Measurements from ENCODE around the gene CAND2. TPM values are rescaled to one million over a fixed set of nuclear protein-coding genes. Genes with fewer than 3 reads are reported as not detected.

CAND2 gene
- total RNA-seq, 2 experiments from 2014 or later: 2.4 to 2.6 TPM

GRCh38 chr3:12825156-12825555 is 28.7 kb downstream of the CAND2 start:
- H3K27ac Mint-ChIP-seq: no peak overlapping the region
- H3K4me3 Mint-ChIP-seq: no peak overlapping the region
- H3K4me1 Mint-ChIP-seq: no peaks in the 10 kb centered on the region
- no peaks in the 10 kb centered on the region for H3K9me3 Mint-ChIP-seq
- no peaks in the 10 kb centered on the region for H3K27me3 Mint-ChIP-seq
- DNase-seq: no peak
- H3K36me3 Mint-ChIP-seq: no peaks in the 10 kb centered on the region

- Mint-ChIP-seq H3K9me3 (no peaks in the 10 kb centered on the region), H3K27ac (no peak overlapping the region), H3K4me1 (peaks cover 3% of the 10 kb centered on the region), H3K36me3 (peaks cover 9% of the 10 kb centered on the region), H3K4me3 (no peak overlapping the region), H3K27me3 (no peaks in the 10 kb centered on the region)
- DNase-seq: no peak
These were observed 32.3 kb downstream of the CAND2 start for GRCh38 chr3:12828751-12829150.

GRCh38 chr3:12829404-12829803 is 32.9 kb downstream of the CAND2 start:
- no peak overlapping the region for H3K27ac Mint-ChIP-seq
- H3K27me3 Mint-ChIP-seq: no peaks in the 10 kb centered on the region
- no peak overlapping the region for H3K4me3 Mint-ChIP-seq
- H3K4me1 Mint-ChIP-seq: peaks cover 6% of the 10 kb centered on the region
- H3K36me3 Mint-ChIP-seq: peaks cover 15% of the 10 kb centered on the region
- H3K9me3 Mint-ChIP-seq: no peaks in the 10 kb centered on the region
- no peak for DNase-seq

- H3K4me1 Mint-ChIP-seq: peaks cover 6% of the 10 kb centered on the region
- peaks cover 20% of the 10 kb centered on the region for H3K36me3 Mint-ChIP-seq
- no peaks in the 10 kb centered on the region for H3K27me3 Mint-ChIP-seq
- H3K4me3 Mint-ChIP-seq: no peak overlapping the region
- no peaks in the 10 kb centered on the region for H3K9me3 Mint-ChIP-seq
- no peak overlapping the region for H3K27ac Mint-ChIP-seq
- DNase-seq: no peak
These were observed 33.7 kb downstream of the CAND2 start for GRCh38 chr3:12829886-12830784.

DNA sequence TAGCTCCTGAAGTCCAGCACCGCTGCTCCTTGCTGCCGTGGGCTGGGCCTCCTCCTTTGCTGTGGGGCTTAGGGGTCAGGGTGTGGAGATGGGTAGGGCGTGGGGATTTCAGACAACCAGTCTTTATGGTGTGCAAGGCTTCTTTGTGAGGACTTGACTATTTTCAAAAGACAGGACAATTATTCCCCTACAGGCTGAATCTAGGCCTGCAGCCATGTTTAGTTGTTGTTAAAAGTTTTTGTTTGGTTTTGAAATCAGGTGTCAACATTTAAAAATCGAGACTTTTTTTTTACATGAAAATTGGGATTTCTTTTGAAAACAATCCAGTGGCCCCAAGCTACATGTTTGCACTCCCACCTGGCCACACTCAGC is 34.3 kb downstream of the CAND2 start:
- no peak overlapping the region for H3K4me3 Mint-ChIP-seq
- peaks cover 9% of the 10 kb centered on the region for H3K4me1 Mint-ChIP-seq
- H3K36me3 Mint-ChIP-seq: peaks cover 24% of the 10 kb centered on the region
- H3K27me3 Mint-ChIP-seq: no peaks in the 10 kb centered on the region
- H3K9me3 Mint-ChIP-seq: no peaks in the 10 kb centered on the region
- no peak overlapping the region for H3K27ac Mint-ChIP-seq
- DNase-seq: no peak

GRCh38 chr3:12831301-12831866 is 34.9 kb downstream of the CAND2 start:
- peak overlapping the region; percentile 84 for H3K27ac Mint-ChIP-seq
- H3K9me3 Mint-ChIP-seq: no peaks in the 10 kb centered on the region

DNA sequence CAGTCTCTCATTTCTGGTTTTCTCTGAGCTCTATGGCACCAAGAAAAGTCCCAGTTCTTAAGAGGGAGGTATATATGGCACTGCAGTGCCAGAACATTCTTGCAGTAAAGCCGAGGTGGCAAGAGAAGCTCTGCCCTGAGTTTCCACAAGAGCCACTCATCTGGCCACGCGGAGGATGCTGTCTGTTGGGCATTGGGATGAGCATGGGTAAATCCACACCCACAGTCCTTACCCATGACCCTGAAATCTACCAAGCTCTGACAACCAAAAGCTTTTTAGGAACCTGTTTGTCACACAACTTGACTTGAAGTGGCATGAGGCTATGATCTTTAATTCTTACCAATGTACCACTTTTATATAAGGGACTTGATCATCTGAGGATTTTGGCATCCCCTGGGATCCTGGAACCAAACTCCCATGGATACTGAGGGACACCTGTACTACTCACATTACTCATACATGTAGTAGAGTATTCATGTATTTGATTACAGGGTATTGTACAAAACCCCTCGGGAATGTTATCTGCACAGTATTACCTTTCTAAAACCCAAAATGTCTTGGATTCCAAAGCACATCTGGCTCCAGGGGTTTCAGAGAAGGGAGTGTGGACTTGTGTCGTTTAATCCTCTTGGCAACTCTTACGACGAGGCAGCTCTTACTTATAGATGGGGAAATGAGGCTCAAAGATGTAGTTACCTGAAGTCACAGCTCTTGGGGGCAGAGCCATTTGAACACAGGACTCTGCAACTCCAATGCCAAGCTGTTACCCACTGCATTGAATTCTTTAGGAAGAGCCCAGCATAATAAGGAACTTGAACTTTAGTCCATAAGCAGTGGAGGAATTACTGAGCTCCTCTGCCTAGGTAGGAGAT is 36.1 kb downstream of the CAND2 start:
- Mint-ChIP-seq H3K27ac (peak overlapping the region; percentile 84), H3K9me3 (no peaks in the 10 kb centered on the region), H3K4me3 (peak overlapping the region; percentile 4), H3K4me1 (peaks cover 25% of the 10 kb centered on the region), H3K27me3 (no peaks in the 10 kb centered on the region), H3K36me3 (peaks cover 43% of the 10 kb centered on the region)
- no peak for DNase-seq

More at GRCh38 chr3:12831301-12831866, 34.9 kb downstream of the CAND2 start:
- Mint-ChIP-seq H3K27me3 (no peaks in the 10 kb centered on the region), H3K36me3 (peaks cover 31% of the 10 kb centered on the region), H3K4me1 (peaks cover 15% of the 10 kb centered on the region), H3K4me3 (no peak overlapping the region)
- DNase-seq: no peak

DNA sequence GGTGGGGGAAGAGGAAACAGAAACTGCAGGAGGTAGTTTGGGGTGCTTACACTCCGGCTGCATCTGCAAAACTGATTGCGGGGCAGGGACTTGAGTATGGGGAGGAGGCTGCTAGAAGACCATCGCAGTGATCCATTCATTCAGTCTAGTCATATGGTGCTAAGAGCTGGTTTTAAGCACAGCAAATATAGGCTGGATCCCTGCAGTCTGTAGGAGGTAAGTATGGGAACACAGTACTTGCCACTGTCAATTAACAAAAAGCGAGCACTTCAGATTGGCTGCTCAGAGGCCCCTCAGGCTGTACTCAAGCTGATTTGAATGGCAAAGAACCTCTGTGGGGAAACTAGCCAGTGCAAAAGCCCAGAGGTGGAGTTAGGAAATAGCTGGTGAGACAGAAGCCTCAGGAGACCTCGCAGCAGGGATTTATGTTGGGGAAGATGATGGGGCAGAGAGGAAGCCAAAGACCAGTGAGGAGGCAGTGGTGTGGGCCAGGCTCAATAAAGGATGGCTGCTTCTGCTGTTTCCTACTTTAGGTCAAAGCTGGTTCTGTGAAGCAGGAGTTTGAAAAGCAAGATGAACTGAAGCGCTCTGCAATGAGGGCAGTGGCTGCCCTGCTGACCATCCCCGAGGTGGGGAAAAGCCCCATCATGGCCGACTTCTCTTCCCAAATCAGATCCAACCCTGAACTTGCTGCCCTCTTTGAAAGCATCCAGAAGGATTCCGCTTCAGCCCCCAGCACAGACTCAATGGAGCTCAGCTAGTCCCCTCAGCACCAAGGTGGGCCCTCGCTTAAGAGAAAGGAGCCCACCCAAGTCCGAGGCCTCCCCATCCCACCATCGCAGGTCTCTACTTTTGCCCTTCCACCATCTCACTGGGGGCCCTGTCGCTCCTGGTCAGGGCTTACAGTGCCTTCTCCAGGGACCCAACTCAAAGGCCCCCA is 37.0 kb downstream of the CAND2 start:
- no peaks in the 10 kb centered on the region for H3K27me3 Mint-ChIP-seq
- H3K4me3 Mint-ChIP-seq: peak overlapping the region; percentile 20
- H3K4me1 Mint-ChIP-seq: peaks cover 34% of the 10 kb centered on the region
- no peaks in the 10 kb centered on the region for H3K9me3 Mint-ChIP-seq
- H3K36me3 Mint-ChIP-seq: peaks cover 52% of the 10 kb centered on the region
- H3K27ac Mint-ChIP-seq: peak overlapping the region; percentile 75
- DNase-seq: no peak

DNA sequence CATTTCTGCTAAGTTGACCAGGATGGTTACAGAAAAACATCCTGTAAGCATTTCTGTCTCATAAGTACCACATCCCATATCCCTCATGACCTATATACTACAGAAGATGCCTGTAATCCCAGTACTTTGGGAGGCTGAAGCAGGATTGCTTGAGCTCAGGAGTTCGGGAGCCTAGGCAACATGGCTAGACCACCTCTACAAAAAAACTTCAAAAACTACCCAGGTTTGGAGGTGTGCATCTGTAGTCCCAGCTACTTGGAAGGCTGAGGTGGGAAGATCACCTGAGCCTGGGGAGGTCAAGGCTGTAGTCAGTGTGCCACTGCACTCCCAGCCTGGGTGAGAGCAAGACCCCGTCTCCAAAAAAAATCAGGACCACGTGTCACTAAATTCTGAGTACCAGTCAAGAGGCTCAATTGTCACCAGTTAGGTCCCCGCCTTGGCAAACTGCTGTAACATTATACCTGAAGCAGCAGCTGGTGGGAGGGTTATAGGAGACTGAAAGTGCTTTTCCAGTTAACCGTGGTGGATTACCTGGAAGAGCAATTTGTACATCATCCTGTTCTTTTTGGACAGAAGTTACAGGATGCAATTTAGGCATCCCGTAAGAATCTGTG is 38.7 kb downstream of the CAND2 start:
- Mint-ChIP-seq H3K9me3 (no peaks in the 10 kb centered on the region), H3K4me3 (no peak overlapping the region), H3K36me3 (peaks cover 68% of the 10 kb centered on the region)

GRCh38 chr3:12837295-12837986 is 41.0 kb downstream of the CAND2 start:
- DNase-seq: no peak
- H3K27ac Mint-ChIP-seq: peak overlapping the region; percentile 99
- H3K4me1 Mint-ChIP-seq: peaks cover 52% of the 10 kb centered on the region

More for the DNA sequence above, 38.7 kb downstream of the CAND2 start:
- Mint-ChIP-seq H3K27me3 (no peaks in the 10 kb centered on the region), H3K27ac (peak overlapping the region; percentile 79), H3K4me1 (peaks cover 50% of the 10 kb centered on the region)
- DNase-seq: no peak

DNA sequence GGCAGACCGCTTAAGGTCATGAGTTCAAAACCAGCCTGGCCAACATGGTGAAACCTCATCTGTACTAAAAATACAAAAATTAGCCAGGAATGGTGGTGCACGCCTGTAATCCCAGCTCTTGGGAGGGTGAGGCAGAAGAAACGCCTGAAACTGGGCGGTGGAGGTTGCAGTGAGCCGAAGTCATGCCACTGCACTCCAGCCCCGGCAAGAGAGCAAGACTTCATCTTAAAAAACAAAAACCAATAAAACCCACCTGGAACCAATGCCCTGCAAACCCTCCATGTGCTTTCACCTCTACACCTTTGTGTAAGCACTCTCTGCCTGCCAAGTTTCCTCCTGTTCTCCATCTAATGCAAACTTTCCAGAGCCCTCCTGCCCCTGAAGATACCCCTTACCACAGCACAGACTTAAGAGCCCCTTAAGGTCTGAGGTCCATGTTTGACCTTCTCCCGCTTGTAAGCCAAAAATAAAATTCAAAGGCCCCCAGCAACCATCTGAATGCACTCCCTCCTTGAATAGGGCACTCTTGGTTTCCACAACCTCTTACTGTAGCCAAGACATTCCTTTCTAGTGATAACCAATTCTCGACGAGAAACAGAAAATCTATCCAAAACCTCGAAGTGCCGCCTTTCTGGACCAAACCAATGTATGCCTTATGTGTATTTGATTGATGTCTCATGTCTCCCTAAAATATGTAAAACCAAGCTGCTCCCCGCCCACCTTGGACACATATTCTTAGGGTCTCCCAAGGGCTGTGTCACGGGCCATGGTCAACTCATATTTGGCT is 41.9 kb downstream of the CAND2 start:
- H3K4me1 Mint-ChIP-seq: peaks cover 52% of the 10 kb centered on the region

More at GRCh38 chr3:12837295-12837986, 41.0 kb downstream of the CAND2 start:
- no peaks in the 10 kb centered on the region for H3K27me3 Mint-ChIP-seq
- peaks cover 80% of the 10 kb centered on the region for H3K36me3 Mint-ChIP-seq
- no peaks in the 10 kb centered on the region for H3K9me3 Mint-ChIP-seq
- H3K4me3 Mint-ChIP-seq: peak overlapping the region; percentile 94

DNA sequence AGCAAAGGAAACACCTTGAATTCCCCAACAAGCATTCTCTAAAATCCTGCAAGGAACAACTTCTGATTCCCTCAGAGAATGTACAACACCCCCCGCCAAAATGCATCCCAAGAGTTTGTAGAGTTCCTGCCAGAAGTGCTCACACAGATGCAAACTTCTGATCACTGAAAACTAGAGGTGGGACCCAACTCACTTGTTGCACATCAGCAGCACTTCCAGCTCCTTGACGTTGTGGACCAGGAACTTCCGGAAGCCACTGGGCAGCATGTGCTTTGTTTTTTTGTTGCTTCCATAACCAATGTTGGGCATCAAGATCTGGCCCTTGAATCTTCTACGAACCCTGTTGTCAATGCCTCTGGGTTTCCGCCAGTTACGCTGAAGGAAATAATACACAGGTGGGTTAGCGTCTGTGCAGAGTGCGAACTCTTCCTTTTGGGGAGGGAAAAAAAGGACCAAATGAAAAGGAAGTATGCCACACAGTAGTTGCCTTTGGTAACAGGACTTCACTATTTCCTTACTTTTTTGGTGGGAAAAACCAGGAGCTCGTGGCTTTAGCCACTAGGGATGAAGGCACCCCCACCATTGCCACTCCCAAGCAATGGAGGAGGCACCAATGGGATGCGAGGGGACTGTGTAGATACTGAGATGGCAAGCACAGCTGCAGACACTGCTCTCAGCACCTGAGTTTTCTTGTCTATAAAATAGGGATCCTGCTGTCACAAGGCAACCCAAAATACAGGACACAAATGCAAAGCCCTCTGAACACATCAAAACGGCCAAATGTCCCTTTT is 42.9 kb downstream of the CAND2 start:
- Mint-ChIP-seq H3K4me1 (peaks cover 49% of the 10 kb centered on the region), H3K36me3 (peaks cover 65% of the 10 kb centered on the region), H3K27me3 (no peaks in the 10 kb centered on the region), H3K4me3 (peak overlapping the region; percentile 94), H3K9me3 (no peaks in the 10 kb centered on the region), H3K27ac (peak overlapping the region; percentile 99)
- no peak for DNase-seq

More for the DNA sequence above, 41.9 kb downstream of the CAND2 start:
- Mint-ChIP-seq H3K4me3 (peak overlapping the region; percentile 94), H3K27me3 (no peaks in the 10 kb centered on the region), H3K27ac (peak overlapping the region; percentile 99), H3K9me3 (no peaks in the 10 kb centered on the region), H3K36me3 (peaks cover 74% of the 10 kb centered on the region)
- DNase-seq: no peak
